DMS114 treated with DMSO at 0.1 percent for 48 hours (cell line): ENCODE results near the gene SMAD9.

ENCODE experiments used
- DNase-seq: peaks from one replicate; lab custom pipeline; 2025; ENCODE audit not compliant: unreplicated experiment; lab: John Stamatoyannopoulos, UW

The SMAD9 gene

GRCh38 chr13:36919833-36920615 lies at the start of gene SMAD9:
TSS of gene SMAD9 (minus strand) at chr13:36920238. CDS start at chr13:36879689, 40,549 bp downstream.
- no peak for DNase-seq

- no peak for DNase-seq
These were observed 46.4 kb upstream of the SMAD9 start for GRCh38 chr13:36966404-36966803.

GRCh38 chr13:36965767-36966166 lies 45.7 kb upstream of the SMAD9 start:
- DNase-seq = no peak

- DNase-seq = no peak
These were observed 39.5 kb upstream of the SMAD9 start for GRCh38 chr13:36959456-36960116.

- no peak for DNase-seq
These were observed 34.5 kb upstream of the SMAD9 start for GRCh38 chr13:36954542-36954941.

- DNase-seq = no peak
These were observed 30.9 kb upstream of the SMAD9 start for GRCh38 chr13:36950920-36951319.

- DNase-seq = no peak
These were observed 30.3 kb upstream of the SMAD9 start for GRCh38 chr13:36950330-36950729.

GRCh38 chr13:36945078-36945477 lies 25.0 kb upstream of the SMAD9 start:
- DNase-seq = no peak

GRCh38 chr13:36925603-36926002 lies 5.6 kb upstream of the SMAD9 start:
- no peak for DNase-seq

- DNase-seq = no peak
These were observed 4.0 kb upstream of the SMAD9 start for GRCh38 chr13:36924001-36924400.

GRCh38 chr13:36921631-36922301 lies 1.7 kb upstream of the SMAD9 start:
- no peak for DNase-seq

GRCh38 chr13:36920616-36921185 lies 663 bp upstream of the SMAD9 start:
- DNase-seq = no peak

- no peak for DNase-seq
These were observed 736 bp downstream of the SMAD9 start for GRCh38 chr13:36919171-36919832.

- DNase-seq = peak; percentile 15
These were observed 1.5 kb downstream of the SMAD9 start for GRCh38 chr13:36918246-36919131.

GRCh38 chr13:36917311-36917710 lies 2.7 kb downstream of the SMAD9 start:
- DNase-seq = no peak

GRCh38 chr13:36915896-36916640 lies 4.0 kb downstream of the SMAD9 start:
- DNase-seq = no peak

GRCh38 chr13:36915106-36915505 lies 4.9 kb downstream of the SMAD9 start:
- no peak for DNase-seq

- DNase-seq = no peak
These were observed 5.4 kb downstream of the SMAD9 start for GRCh38 chr13:36914648-36915047.

- DNase-seq = no peak
These were observed 6.6 kb downstream of the SMAD9 start for GRCh38 chr13:36913463-36913862.
